GM06990 (cell line): ENCODE results near the gene TMEM185A.
"Not testable (repeated sequence)": the region's sequence is repeated elsewhere in the genome, so short reads cannot be mapped to it uniquely, and the experiment has no call there.

ENCODE experiments used
- DNase-seq: peaks from one replicate; pipeline ENCODE4 v3.0.0-alpha.2; 2011; ENCODE audit not compliant: insufficient read length; ENCODE audit errors: extremely low read depth
- H3K27me3 ChIP-seq: replicated peaks from 2 replicates; pipeline ENCODE4 v1.6.0; 2011; ENCODE audit warnings: low read length; ENCODE audit not compliant: control insufficient read depth, insufficient read depth
- H3K36me3 ChIP-seq: 2 replicates; pipeline ENCODE4 v1.5.1; 2011; ENCODE audit warnings: low read length; ENCODE audit not compliant: control insufficient read depth, insufficient read depth
- H3K4me3 ChIP-seq: replicated peaks from 2 replicates; pipeline ENCODE4 v1.5.1; 2011; ENCODE audit warnings: low read depth, mild to moderate bottlenecking, control low read depth, low read length

TMEM185A gene

GRCh38 chrX:149546962-149547361 lies 84.6 kb downstream of the TMEM185A start:
- not testable (repeated sequence) for DNase-seq, H3K36me3 ChIP-seq, H3K27me3 ChIP-seq, H3K4me3 ChIP-seq
